H1 (cell line): ENCODE data around the gene FCHSD1. TPM values are rescaled to one million over a fixed set of nuclear protein-coding genes. Genes with fewer than 3 reads are reported as not detected.
A peak's percentile ranks its signal among the peaks of the same experiment; 100 is the strongest.

ENCODE experiments used
- CTCF ChIA-PET: fragments of 300-600 bp; sonication (Branson Sonifier 250); formaldehyde crosslinking; loops from one replicate; lab custom pipeline; 2021; ENCODE audit not compliant: partially characterized antibody; lab: Charles Lee
- POLR2A ChIA-PET: fragments of 300-600 bp; sonication (Branson Sonifier 250); formaldehyde crosslinking; loops from one replicate; lab custom pipeline; 2021; ENCODE audit warnings: inconsistent platforms; ENCODE audit not compliant: partially characterized antibody; lab: Charles Lee
- DNase-seq, 2 experiments: peaks; one replicate each; pipeline versions ENCODE4 v3.0.0 to v3.0.0-alpha.2; 2010 to 2022; ENCODE audit warnings: low spot score in 2 of 2, low read depth in 1 of 2, mixed read lengths in 1 of 2
- FAIRE-seq: peaks from 2 replicates; lab custom pipeline; 2011; peaks lifted over from hg19 to GRCh38; lab: Jason Lieb, UNC
- H2AFZ ChIP-seq: 2 replicates; pipeline ENCODE4 v1.8.1; 2012; ENCODE audit warnings: low read length, inconsistent platforms
- H2AK5ac ChIP-seq: 2 replicates; pipeline ENCODE4 v1.6.1; 2013; ENCODE audit warnings: low read depth, low read length
- H2BK120ac ChIP-seq: replicated peaks from 2 replicates; pipeline ENCODE3; 2013; ENCODE audit warnings: low read depth, low read length, inconsistent platforms
- H2BK12ac ChIP-seq: 2 replicates; pipeline ENCODE4 v1.6.1; 2013; ENCODE audit warnings: low read depth, low read length
- H2BK15ac ChIP-seq: 2 replicates; pipeline ENCODE4 v1.6.1; 2013; ENCODE audit warnings: low read length
- H2BK20ac ChIP-seq: 2 replicates; pipeline ENCODE4 v1.6.1; 2013; ENCODE audit warnings: low read length
- H2BK5ac ChIP-seq: 2 replicates; pipeline ENCODE4 v1.6.1; 2013; ENCODE audit warnings: low read depth, low read length
- H3K14ac ChIP-seq: 2 replicates; pipeline ENCODE4 v1.6.1; 2013; ENCODE audit warnings: inconsistent platforms; ENCODE audit not compliant: insufficient read length
- H3K18ac ChIP-seq: 2 replicates; pipeline ENCODE4 v1.6.1; 2013; ENCODE audit warnings: low read length; ENCODE audit errors: extremely low read depth
- H3K23ac ChIP-seq: 2 replicates; pipeline ENCODE4 v1.6.1; 2013; ENCODE audit warnings: inconsistent platforms; ENCODE audit not compliant: insufficient read length
- H3K23me2 ChIP-seq: 2 replicates; pipeline ENCODE4 v1.6.1; 2013; ENCODE audit warnings: low read depth, low read length
- H3K27ac ChIP-seq: 2 replicates; pipeline ENCODE4 v1.6.1; 2011; ENCODE audit warnings: low read depth, low read length, inconsistent platforms
- H3K27me3 ChIP-seq, 4 experiments: replicated peaks in 1 of 4; 1 replicate in 1 of 4; 2 replicates in 3 of 4; pipeline versions ENCODE4 v1.6.1 to v1.8.1; 2011 to 2013; ENCODE audit warnings: low read length in 3 of 4, mild to moderate bottlenecking in 3 of 4, inconsistent platforms in 2 of 4, mixed read lengths in 2 of 4, moderate library complexity in 1 of 4; ENCODE audit not compliant: control insufficient read depth in 3 of 4, insufficient read depth in 3 of 4; ENCODE audit errors: extremely low read depth in 1 of 4
- H3K36me3 ChIP-seq, 4 experiments: 2 replicates each; pipeline versions ENCODE4 v1.6.1 to v1.8.1; 2011 to 2013; ENCODE audit warnings: mild to moderate bottlenecking in 4 of 4, low read length in 3 of 4, moderate library complexity in 2 of 4, control low read depth in 1 of 4, inconsistent platforms in 1 of 4; ENCODE audit not compliant: insufficient read depth in 4 of 4, control insufficient read depth in 2 of 4
- H3K4ac ChIP-seq: replicated peaks from 2 replicates; pipeline ENCODE3; 2013; ENCODE audit warnings: low read length, low read depth, mixed read lengths, inconsistent platforms; ENCODE audit not compliant: insufficient read length
- H3K4me1 ChIP-seq, 4 experiments: replicated peaks in 1 of 4; 1 replicate in 1 of 4; 2 replicates in 3 of 4; pipeline versions ENCODE4 v1.6.1 to v1.8.1; 2011 to 2013; ENCODE audit warnings: low read length in 3 of 4, inconsistent platforms in 2 of 4, mixed read lengths in 1 of 4; ENCODE audit not compliant: insufficient read depth in 4 of 4, control insufficient read depth in 3 of 4
- H3K4me2 ChIP-seq, 2 experiments: 2 replicates each; pipeline versions ENCODE4 v1.6.1 to v1.8.1; 2011 to 2013; ENCODE audit warnings: low read depth in 2 of 2, low read length in 2 of 2, control low read depth in 1 of 2, inconsistent platforms in 1 of 2, mild to moderate bottlenecking in 1 of 2; ENCODE audit not compliant: insufficient read depth in 1 of 2
- H3K4me3 ChIP-seq, 4 experiments: fragments of 200-600, 300-600 bp in 1 of 4; sonication (generic), shearing (Covaris generic), sonication (Bioruptor Twin) in 1 of 4; 2 replicates each; pipeline versions ENCODE4 v1.5.1 to v1.8.1; 2011 to 2016; ENCODE audit warnings: low read length in 4 of 4, low read depth in 3 of 4, control low read depth in 2 of 4, inconsistent platforms in 2 of 4, mild to moderate bottlenecking in 2 of 4, mixed read lengths in 1 of 4, moderate library complexity in 1 of 4; ENCODE audit not compliant: insufficient read depth in 2 of 4; ENCODE audit errors: extremely low read depth in 1 of 4
- H3K56ac ChIP-seq: replicated peaks from 2 replicates; pipeline ENCODE3; 2013; ENCODE audit warnings: low read depth, mild to moderate bottlenecking, mixed read lengths, low read length, inconsistent platforms; ENCODE audit not compliant: insufficient read length
- H3K79me1 ChIP-seq: 2 replicates; pipeline ENCODE4 v1.6.1; 2013; ENCODE audit warnings: low read depth, low read length, control low read depth
- H3K79me2 ChIP-seq, 2 experiments: 2 replicates each; pipeline versions ENCODE4 v1.6.1 to v1.8.1; 2012 to 2013; ENCODE audit warnings: low read length in 2 of 2, mild to moderate bottlenecking in 2 of 2, inconsistent platforms in 1 of 2; ENCODE audit not compliant: insufficient read depth in 2 of 2, control insufficient read depth in 1 of 2
- H3K9ac ChIP-seq, 4 experiments: replicated peaks in 1 of 4; 1 replicate in 1 of 4; 2 replicates in 3 of 4; pipeline versions ENCODE4 v1.6.1 to v1.8.1; 2011 to 2013; ENCODE audit warnings: low read depth in 3 of 4, low read length in 3 of 4, control low read depth in 2 of 4, mild to moderate bottlenecking in 2 of 4, moderate library complexity in 2 of 4, inconsistent platforms in 1 of 4; ENCODE audit errors: extremely low read depth in 1 of 4
- H3K9me3 ChIP-seq, 2 experiments: 2 replicates each; pipeline versions ENCODE4 v1.6.1 to v1.8.1; 2012 to 2013; ENCODE audit warnings: mild to moderate bottlenecking in 2 of 2, moderate library complexity in 2 of 2, control low read depth in 1 of 2, inconsistent platforms in 1 of 2, low read depth in 1 of 2, low read length in 1 of 2, mixed read lengths in 1 of 2; ENCODE audit not compliant: insufficient read depth in 2 of 2
- H4K20me1 ChIP-seq, 2 experiments: replicated peaks in 1 of 2; 2 replicates each; pipeline versions ENCODE3 to v1.8.1; 2011 to 2013; ENCODE audit warnings: inconsistent platforms in 2 of 2, low read length in 2 of 2, mild to moderate bottlenecking in 1 of 2; ENCODE audit not compliant: insufficient read depth in 2 of 2, control insufficient read depth in 1 of 2
- H4K5ac ChIP-seq: 2 replicates; pipeline ENCODE4 v1.6.1; 2013; ENCODE audit warnings: low read length, low read depth, mixed read lengths, inconsistent platforms; ENCODE audit not compliant: insufficient read length
- H4K8ac ChIP-seq: 2 replicates; pipeline ENCODE4 v1.8.0; 2013; ENCODE audit warnings: mild to moderate bottlenecking, moderate library complexity, low read length, inconsistent platforms; ENCODE audit not compliant: insufficient read depth; ENCODE audit errors: extremely low read depth
- H4K91ac ChIP-seq: replicated peaks from 2 replicates; pipeline ENCODE3; 2013; ENCODE audit warnings: low read length, mixed read lengths, inconsistent platforms; ENCODE audit not compliant: insufficient read length
- CHD2 ChIP-seq: IDR thresholded peaks from 2 replicates; pipeline ENCODE4 v1.6.1; 2012; ENCODE audit warnings: low read length, improper control_type of control experiment
- CREB1 ChIP-seq: IDR thresholded peaks from 2 replicates; pipeline ENCODE4 v1.6.1; 2012; ENCODE audit warnings: inconsistent platforms
- CTCF ChIP-seq, 3 experiments: IDR thresholded peaks; 1 replicate in 2 of 3; 2 replicates in 1 of 3; pipeline versions ENCODE4 v1.5.1 to v1.6.1; 2011; ENCODE audit warnings: low read length in 3 of 3, mild to moderate bottlenecking in 3 of 3, inconsistent platforms in 2 of 3, low read depth in 1 of 3, moderate library complexity in 1 of 3; ENCODE audit not compliant: insufficient read depth in 1 of 3; ENCODE audit errors: control extremely low read depth in 1 of 3
- RAD21 ChIP-seq, 2 experiments: IDR thresholded peaks in 1 of 2; conservative IDR thresholded peaks in 1 of 2; 2 replicates each; pipeline ENCODE4 v1.6.1; 2011; ENCODE audit warnings: low read depth in 2 of 2, low read length in 2 of 2, improper control_type of control experiment in 1 of 2, inconsistent platforms in 1 of 2, mild to moderate bottlenecking in 1 of 2, moderate library complexity in 1 of 2
- SAP30 ChIP-seq: fragments of 300-600 bp; sonication (generic); IDR thresholded peaks from 2 replicates; pipeline ENCODE4 v1.7.1; 2012; ENCODE audit warnings: low read length, moderate library complexity, mild to moderate bottlenecking, inconsistent platforms; ENCODE audit not compliant: insufficient read depth, insufficient replicate concordance
- SIN3A ChIP-seq, 2 experiments: IDR thresholded peaks in 1 of 2; conservative IDR thresholded peaks in 1 of 2; 2 replicates each; pipeline ENCODE4 v1.6.1; 2011 to 2012; ENCODE audit warnings: low read length in 2 of 2, improper control_type of control experiment in 1 of 2, low read depth in 1 of 2, mild to moderate bottlenecking in 1 of 2
- SP1 ChIP-seq: IDR thresholded peaks from 2 replicates; pipeline ENCODE4 v1.6.1; 2011; ENCODE audit warnings: low read depth, low read length
- SUZ12 ChIP-seq: fragments of 200-600 bp; sonication (generic); IDR thresholded peaks from 2 replicates; pipeline ENCODE4 v1.6.1; 2012; ENCODE audit warnings: mild to moderate bottlenecking, inconsistent platforms, low read length, moderate library complexity, mixed read lengths
- WGBS, 2 experiments: shearing (Covaris generic) in 1 of 2; methylation state at CpG; one replicate each; pipeline versions ENCODE4 v1.1.6 to v1.1.7; 2013 to 2015; ENCODE audit warnings: low lambda C conversion rate in 2 of 2, mixed read lengths in 2 of 2, inconsistent platforms in 1 of 2, low coverage in 1 of 2, missing lambda C conversion rate in 1 of 2; ENCODE audit not compliant: insufficient replicate concordance in 2 of 2, insufficient coverage in 1 of 2, insufficient read length in 1 of 2; ENCODE audit errors: extremely low coverage in 1 of 2, missing lambda C conversion rate in 1 of 2; 5-methylcytosine and 5-hydroxymethylcytosine counted together
- polyA plus RNA-seq, 7 experiments: library from polyadenylated mRNA; depleted of rRNA in 3 of 7; stranded (reverse) in 5 of 7; unstranded in 2 of 7; fragments of >200 nt in 5 of 7; fragments of 200-250 nt in 2 of 7; gene quantifications; 1 replicate in 5 of 7; 2 replicates in 1 of 7; 4 replicates in 1 of 7; pipeline versions ENCODE4 v1.2.1 to v1.2.3, GENCODE V29; 2011 to 2013; ENCODE audit warnings: missing spikeins in 2 of 7, mixed read lengths in 2 of 7
- total RNA-seq: library from RNA; stranded (reverse); fragmentation: NEBNext Ultra II Directional; extraction: Animal tissue kit (Norgen Biotek cat#: 25700); gene quantifications from 2 replicates; pipeline ENCODE4 v1.2.1, GENCODE V29; 2021

The FCHSD1 gene
- total and polyA plus RNA-seq, 2 of the 8 experiments (the other 6 are each of a cell fraction or from before 2014, with no cell fraction given): 22.0 to 30.1 TPM

GRCh38 chr5:141691867-141692532, 40.8 kb upstream of the FCHSD1 start:
- H3K56ac ChIP-seq: no peak overlapping the region
- ChIA-PET POLR2A (interaction anchor here (0.7 to 3.1 kb wide), 16 partner anchors 9 to 320 kb away, joined by 3 to 18 read pairs (median 4); partner anchors contain the start of genes DELE1, DIAPH1, GNPDA1 and PCDH1), CTCF (interaction anchor here (0.5 to 15.1 kb wide), 70 partner anchors 9 to 453 kb away, joined by 3 to 345 read pairs (median 5); partner anchors contain the start of genes ARAP3, DELE1, DIAPH1 and FCHSD1)
- 9% methylated on average over 30 of the region's 30 CpGs; no CpG with 5 or more reads in 1 of the 2 experiments for WGBS, 2 experiments
- H2BK12ac ChIP-seq: peak overlapping the region; percentile 35; the same call in 1 of the 2 replicates
- H3K9me3 ChIP-seq: no peaks in the 10 kb centered on the region
- H3K79me1 ChIP-seq: no peaks in the 10 kb centered on the region
- no peaks in the 10 kb centered on the region for H3K23me2 ChIP-seq
- H2BK120ac ChIP-seq: no peak overlapping the region
- H3K4me2 ChIP-seq: peak overlapping the region; percentile 1 to 96
- H2AFZ ChIP-seq: no peak overlapping the region
- peak in 1 of 2 experiments; percentile 98 for DNase-seq
- no peak overlapping the region for H2BK20ac ChIP-seq
- peak overlapping the region; percentile 19 to 60 (median 54); a peak in 7 of 8 replicates for H3K4me3 ChIP-seq
- no peak for FAIRE-seq
- H3K14ac ChIP-seq: no peak overlapping the region
- no peak overlapping the region for H4K91ac ChIP-seq
- H3K27ac ChIP-seq: no peak overlapping the region
- 0 out of 2 replicates have a peak overlapping the region, but pooled peaks have one; percentile 12 for H4K8ac ChIP-seq
- H2BK5ac ChIP-seq: no peak overlapping the region
- H4K5ac ChIP-seq: no peak overlapping the region
- H4K20me1 ChIP-seq: no peaks in the 10 kb centered on the region
- no peak overlapping the region for H3K23ac ChIP-seq
- H2BK15ac ChIP-seq: 0 out of 2 replicates have a peak overlapping the region, but pooled peaks have one; percentile 4
- no peak overlapping the region for H2AK5ac ChIP-seq
- H3K4ac ChIP-seq: no peak overlapping the region
- no peaks in the 10 kb centered on the region for H3K36me3 ChIP-seq
- H3K9ac ChIP-seq: no peak overlapping the region
- H3K79me2 ChIP-seq: no peaks in the 10 kb centered on the region
- H3K27me3 ChIP-seq: peaks cover 0 to 11% (median 2%) of the 10 kb centered on the region in 4 experiments; a peak in 2 of 7 replicates
- H3K4me1 ChIP-seq: peaks cover 4 to 13% (median 9%) of the 10 kb centered on the region in 4 experiments
- no peak overlapping the region for H3K18ac ChIP-seq
- peak; percentile 98 to 99 for TF ChIP-seq RAD21 (IDR thresholded peaks at IDR 0.05 in 1 of 2, conservative IDR thresholded peaks at IDR 0.05 in 1 of 2; ENCODE audit: low read depth in 2 of 2, low read length in 2 of 2)
- TF ChIP-seq SP1: 0 out of 2 replicates have a peak, but pooled peaks have one; percentile 18
- peak; percentile 95 to 99 (median 97) for TF ChIP-seq CTCF (IDR thresholded peaks at IDR 0.05; ENCODE audit: control extremely low read depth in 1 of 3, insufficient read depth in 1 of 3, low read depth in 1 of 3, low read length in 3 of 3)
- no peak for TF ChIP-seq CREB1
- peak; percentile 57 for TF ChIP-seq SAP30
- peak in 1 of 2 experiments; percentile 87; a peak in 1 of 4 replicates for TF ChIP-seq SIN3A (conservative IDR thresholded peaks at IDR 0.05 in 1 of 2, IDR thresholded peaks at IDR 0.05 in 1 of 2; ENCODE audit: low read depth in 1 of 2, low read length in 2 of 2)
- no peak for TF ChIP-seq SUZ12
- TF ChIP-seq CHD2: no peak
